GM12878 (cell line): ENCODE results near the gene INSYN2B. TPM values are rescaled to one million over a fixed set of nuclear protein-coding genes. Genes with fewer than 3 reads are reported as not detected.

Experiments
- ATF2 ChIP-seq: IDR thresholded peaks from 2 replicates; pipeline ENCODE4 v1.6.1; 2012; ENCODE audit warnings: low read length, inconsistent platforms
- CBFB ChIP-seq: IDR thresholded peaks from 2 replicates; pipeline ENCODE4 v1.6.1; 2016; ENCODE audit warnings: antibody characterized with exemption, low read depth
- EED ChIP-seq: sonication (generic); IDR thresholded peaks from 2 replicates; pipeline ENCODE4 v1.6.1; 2016; ENCODE audit warnings: antibody characterized with exemption, low read depth
- RAD21 ChIP-seq: IDR thresholded peaks from 2 replicates; pipeline ENCODE4 v1.6.1; 2011; ENCODE audit warnings: mild to moderate bottlenecking, low read depth, low read length, moderate library complexity; ENCODE audit not compliant: insufficient read depth
- RELB ChIP-seq: fragments of 450-650 bp; IDR thresholded peaks from 2 replicates; pipeline ENCODE4 v1.6.1; 2017; ENCODE audit warnings: low read depth, mild to moderate bottlenecking, moderate library complexity
- RUNX3 ChIP-seq: IDR thresholded peaks from 2 replicates; pipeline ENCODE4 v1.6.1; 2012; ENCODE audit warnings: low read length, inconsistent platforms
- TCF7 ChIP-seq: IDR thresholded peaks from 2 replicates; pipeline ENCODE4 v1.6.1; 2014; ENCODE audit warnings: antibody characterized with exemption, borderline replicate concordance
- USF1 ChIP-seq: IDR thresholded peaks from 2 replicates; pipeline ENCODE4 v1.6.1; 2011; ENCODE audit warnings: borderline replicate concordance, low read depth, mild to moderate bottlenecking, moderate library complexity, mixed read lengths, low read length; ENCODE audit not compliant: insufficient read depth; ENCODE audit errors: extremely low read length
- USF2 ChIP-seq: IDR thresholded peaks from 2 replicates; pipeline ENCODE4 v1.6.1; 2011; ENCODE audit warnings: low read depth, low read length, improper control_type of control experiment, borderline replicate concordance
- polyA plus RNA-seq, 11 experiments: library from polyadenylated mRNA; depleted of rRNA in 4 of 11; unstranded in 6 of 11; stranded (reverse) in 5 of 11; fragments of >200 nt; fragmentation: Nextera tagmentation in 4 of 11; fragmentation: Illumina TruSeq in 1 of 11; extraction: Ambion mirVana in 4 of 11; extraction: Trizol in 1 of 11; gene quantifications; 1 replicate in 1 of 11; 2 replicates in 10 of 11; pipeline versions ENCODE4 v1.2.1 to v1.2.3, GENCODE V29; 2011 to 2016; ENCODE audit warnings: inconsistent platforms in 2 of 11, missing spikeins in 2 of 11, low read depth in 1 of 11
- total RNA-seq, 4 experiments: library from RNA; depleted of rRNA in 3 of 4; stranded (reverse); fragments of >200 nt in 3 of 4; fragmentation: Illumina TruSeq in 1 of 4; extraction: Trizol in 1 of 4; gene quantifications; 2 replicates each; pipeline versions ENCODE4 v1.2.1 to v1.2.3, GENCODE V29; 2013 to 2021

Gene INSYN2B
- total and polyA plus RNA-seq, 10 of the 15 experiments (the other 5 are each of a cell fraction or from before 2014, with no cell fraction given) = 0.05 to 0.27 (median 0.13) TPM; not detected in 7

DNA sequence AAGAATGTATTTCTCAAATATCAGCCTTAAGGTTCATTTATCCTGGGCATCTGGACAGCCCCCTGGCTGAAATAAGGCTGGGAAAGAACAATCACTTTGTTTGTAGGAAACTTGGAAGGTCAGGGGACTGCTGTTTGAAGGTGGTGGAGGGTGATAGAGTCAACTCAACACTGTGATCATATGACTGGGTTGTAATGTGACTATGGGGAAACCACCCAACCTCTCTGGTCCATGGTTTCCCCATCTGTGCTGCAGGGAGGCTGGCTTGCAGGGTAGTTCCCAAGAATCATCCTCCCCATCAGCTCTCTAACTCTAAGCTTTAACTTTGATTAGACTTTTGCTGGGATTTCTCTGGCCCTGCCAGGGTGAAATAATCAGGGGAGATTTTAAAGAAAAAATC is 10.0 kb downstream of the INSYN2B start (continued):
- TF ChIP-seq USF1 = peak; percentile 5
- no peak for TF ChIP-seq ATF2
- TF ChIP-seq EED = no peak
- TF ChIP-seq RUNX3 = peak; percentile 23; the same call in 1 of the 2 replicates
- no peak for TF ChIP-seq RAD21
- TF ChIP-seq RELB = peak; percentile 17; the same call in 1 of the 2 replicates
- no peak for TF ChIP-seq CBFB
- peak; percentile 38; the same call in 1 of the 2 replicates for TF ChIP-seq USF2
- TF ChIP-seq TCF7 = no peak
